ENCODE measurements around the gene MSN. TPM values are rescaled to one million over a fixed set of nuclear protein-coding genes. Genes with fewer than 3 reads are reported as not detected.

MSN gene
- total RNA-seq, 1 experiment from 2014 or later, result 224 TPM

DNA sequence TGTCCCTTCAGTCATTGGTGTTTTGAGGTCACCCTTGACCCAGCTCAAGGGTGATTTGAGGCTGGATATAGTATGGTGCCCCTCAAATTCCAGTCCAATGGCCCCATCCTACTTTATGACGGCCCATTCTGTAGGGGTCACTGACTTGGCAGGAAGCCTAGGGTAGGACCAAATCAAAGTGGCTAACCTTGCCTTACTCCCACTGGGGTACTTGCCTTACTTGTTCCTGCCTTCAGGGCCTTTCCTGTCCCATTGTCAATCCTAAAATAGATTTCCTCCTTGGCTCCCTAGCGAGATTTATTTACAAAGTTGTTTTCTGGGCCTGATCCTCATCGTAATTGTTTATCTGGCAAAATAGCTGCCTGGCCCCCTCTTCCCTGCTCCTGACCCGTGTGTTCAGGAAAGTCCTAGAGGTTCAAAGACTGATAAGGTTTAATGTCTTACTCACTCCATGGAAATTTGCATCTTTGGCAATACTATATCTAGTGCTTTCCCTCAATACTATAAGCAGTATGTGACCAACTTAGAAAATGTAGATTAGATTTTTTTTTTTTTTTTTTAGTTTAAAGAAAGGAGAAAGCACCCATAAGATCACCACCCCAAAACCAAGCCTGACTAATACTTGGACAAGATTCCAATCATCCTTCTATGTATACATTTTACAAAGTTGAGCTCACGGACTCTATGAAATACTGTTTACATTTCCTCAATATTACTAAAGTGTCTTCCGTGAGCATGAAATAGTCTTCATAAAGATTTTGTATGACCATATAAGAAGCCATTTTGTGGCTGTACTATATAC lies 44.8 kb downstream of the MSN start:
- peaks cover 6% of the 10 kb centered on the region for H3K9me3 Mint-ChIP-seq (ENCODE audit: unreplicated experiment)
- H3K27ac Mint-ChIP-seq (ENCODE audit: low read depth, unreplicated experiment), result peak overlapping the region; percentile 35
- DNase-seq (ENCODE audit: unreplicated experiment), result no peak
- intact Hi-C loops (cut with micrococcal nuclease), result no loop called here
- TF ChIP-seq, protein P1, sequence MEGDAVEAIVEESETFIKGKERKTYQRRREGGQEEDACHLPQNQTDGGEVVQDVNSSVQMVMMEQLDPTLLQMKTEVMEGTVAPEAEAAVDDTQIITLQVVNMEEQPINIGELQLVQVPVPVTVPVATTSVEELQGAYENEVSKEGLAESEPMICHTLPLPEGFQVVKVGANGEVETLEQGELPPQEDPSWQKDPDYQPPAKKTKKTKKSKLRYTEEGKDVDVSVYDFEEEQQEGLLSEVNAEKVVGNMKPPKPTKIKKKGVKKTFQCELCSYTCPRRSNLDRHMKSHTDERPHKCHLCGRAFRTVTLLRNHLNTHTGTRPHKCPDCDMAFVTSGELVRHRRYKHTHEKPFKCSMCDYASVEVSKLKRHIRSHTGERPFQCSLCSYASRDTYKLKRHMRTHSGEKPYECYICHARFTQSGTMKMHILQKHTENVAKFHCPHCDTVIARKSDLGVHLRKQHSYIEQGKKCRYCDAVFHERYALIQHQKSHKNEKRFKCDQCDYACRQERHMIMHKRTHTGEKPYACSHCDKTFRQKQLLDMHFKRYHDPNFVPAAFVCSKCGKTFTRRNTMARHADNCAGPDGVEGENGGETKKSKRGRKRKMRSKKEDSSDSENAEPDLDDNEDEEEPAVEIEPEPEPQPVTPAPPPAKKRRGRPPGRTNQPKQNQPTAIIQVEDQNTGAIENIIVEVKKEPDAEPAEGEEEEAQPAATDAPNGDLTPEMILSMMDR (IDR thresholded peaks at IDR 0.05; ENCODE audit: unreplicated experiment), result no peak
- peaks cover 7% of the 10 kb centered on the region for H3K4me1 Mint-ChIP-seq (ENCODE audit: insufficient read depth, unreplicated experiment)
- ChIA-PET POLR2A (interaction anchor here (0.7 kb wide), 1 partner anchor 11 kb away, joined by 3 read pairs; no protein-coding TSS in a partner anchor), CTCF (no interaction called here)
- no TSS peak for BruUV-seq (replicated peaks)
- H3K27me3 Mint-ChIP-seq (ENCODE audit: insufficient read depth, unreplicated experiment), result no peaks in the 10 kb centered on the region
- H3K4me3 Mint-ChIP-seq (ENCODE audit: unreplicated experiment), result no peak overlapping the region
- no peaks in the 10 kb centered on the region for H3K36me3 Mint-ChIP-seq (ENCODE audit: insufficient read depth, unreplicated experiment)

GRCh38 chrX:65718538-65718937 lies 51.1 kb downstream of the MSN start:
- no peaks in the 10 kb centered on the region for H3K27me3 Mint-ChIP-seq (ENCODE audit: insufficient read depth, unreplicated experiment)
- ChIA-PET POLR2A (no interaction called here), CTCF (interaction anchor here (0.7 to 1.2 kb wide), 4 partner anchors 13 to 143 kb away, joined by 3 to 5 read pairs (median 4); no protein-coding TSS in a partner anchor)
- TF ChIP-seq, protein P1 (IDR thresholded peaks at IDR 0.05; ENCODE audit: unreplicated experiment), result no peak
- H3K9me3 Mint-ChIP-seq (ENCODE audit: unreplicated experiment), result peaks cover 5% of the 10 kb centered on the region
- no peak for DNase-seq (ENCODE audit: unreplicated experiment)
- H3K36me3 Mint-ChIP-seq (ENCODE audit: insufficient read depth, unreplicated experiment), result peaks cover 45% of the 10 kb centered on the region
- H3K4me3 Mint-ChIP-seq (ENCODE audit: unreplicated experiment), result no peak overlapping the region
- intact Hi-C loops (cut with micrococcal nuclease), result no loop called here
- no peaks in the 10 kb centered on the region for H3K4me1 Mint-ChIP-seq (ENCODE audit: insufficient read depth, unreplicated experiment)
- BruUV-seq (replicated peaks), result no TSS peak
- no peak overlapping the region for H3K27ac Mint-ChIP-seq (ENCODE audit: low read depth, unreplicated experiment)

DNA sequence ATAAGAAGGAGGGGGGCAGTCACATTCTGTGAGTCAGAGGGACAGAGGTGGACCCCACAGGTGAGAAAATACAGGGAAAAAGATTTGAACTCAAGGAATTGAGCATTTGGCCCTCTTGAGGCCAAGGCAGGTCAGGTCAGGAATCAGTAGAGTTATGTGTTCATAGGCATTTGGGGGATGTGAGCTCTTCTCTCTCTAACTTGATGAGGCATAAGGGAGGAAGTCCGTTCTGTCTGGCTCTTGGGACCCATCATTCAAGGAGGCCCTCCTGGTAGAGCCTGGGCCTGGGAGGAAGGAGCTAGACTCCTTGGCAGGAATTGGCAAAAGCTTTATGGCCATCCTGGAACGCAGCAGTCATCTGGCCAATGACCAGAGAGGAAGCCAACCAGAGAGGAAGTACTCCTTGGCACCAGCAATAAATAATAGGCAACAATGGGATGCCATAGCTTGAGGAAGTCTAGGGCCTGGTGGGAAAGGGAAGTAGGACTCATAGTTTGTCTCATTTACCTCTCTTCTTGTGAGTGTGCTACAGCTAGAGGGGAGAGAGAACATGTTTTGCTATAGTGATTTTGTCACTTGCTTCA lies 53.0 kb downstream of the MSN start:
- Mint-ChIP-seq H3K9me3 (ENCODE audit: unreplicated experiment) (peaks cover 11% of the 10 kb centered on the region), H3K4me1 (ENCODE audit: insufficient read depth, unreplicated experiment) (no peaks in the 10 kb centered on the region), H3K27me3 (ENCODE audit: insufficient read depth, unreplicated experiment) (no peaks in the 10 kb centered on the region), H3K27ac (ENCODE audit: low read depth, unreplicated experiment) (no peak overlapping the region), H3K36me3 (ENCODE audit: insufficient read depth, unreplicated experiment) (peaks cover 60% of the 10 kb centered on the region), H3K4me3 (ENCODE audit: unreplicated experiment) (no peak overlapping the region)
- TF ChIP-seq, protein P1 (IDR thresholded peaks at IDR 0.05; ENCODE audit: unreplicated experiment), result no peak
- intact Hi-C loops (cut with micrococcal nuclease), result no loop called here
- no peak for DNase-seq (ENCODE audit: unreplicated experiment)
- ChIA-PET POLR2A (no interaction called here), CTCF (interaction anchor here (0.6 to 1.5 kb wide), 4 partner anchors 13 to 262 kb away, joined by 3 to 4 read pairs (median 4); no protein-coding TSS in a partner anchor)
- no TSS peak for BruUV-seq (replicated peaks)

DNA sequence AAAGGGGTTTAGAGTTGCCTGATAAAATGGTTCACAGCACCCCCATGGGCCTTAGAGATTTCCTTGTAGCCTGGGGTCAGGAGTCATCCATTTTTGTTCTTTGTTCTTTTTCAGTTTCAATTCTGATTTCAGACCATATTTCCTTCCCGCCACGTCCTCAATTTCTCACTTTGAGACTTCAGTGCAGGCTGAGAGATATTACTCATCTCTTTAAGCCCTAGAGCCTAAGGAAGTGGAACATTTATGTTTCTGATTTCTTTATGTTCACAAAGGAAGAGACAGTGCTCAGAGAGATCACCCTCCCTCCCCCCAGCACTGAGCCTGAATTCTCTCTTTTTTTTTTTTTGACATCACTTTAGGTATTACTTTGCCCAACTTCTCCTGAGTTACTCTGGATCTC lies 56.3 kb downstream of the MSN start:
- H3K9me3 Mint-ChIP-seq (ENCODE audit: unreplicated experiment), result peaks cover 17% of the 10 kb centered on the region
- no peak overlapping the region for H3K4me3 Mint-ChIP-seq (ENCODE audit: unreplicated experiment)
- POLR2A ChIA-PET, result no interaction called here
- BruUV-seq (replicated peaks), result no TSS peak
- intact Hi-C loops (cut with micrococcal nuclease), result no loop called here
- no peak overlapping the region for H3K27ac Mint-ChIP-seq (ENCODE audit: low read depth, unreplicated experiment)
- peaks cover 5% of the 10 kb centered on the region for H3K4me1 Mint-ChIP-seq (ENCODE audit: insufficient read depth, unreplicated experiment)
- peaks cover 65% of the 10 kb centered on the region for H3K36me3 Mint-ChIP-seq (ENCODE audit: insufficient read depth, unreplicated experiment)
- DNase-seq (ENCODE audit: unreplicated experiment), result no peak
- TF ChIP-seq, protein P1 (IDR thresholded peaks at IDR 0.05; ENCODE audit: unreplicated experiment), result no peak
- H3K27me3 Mint-ChIP-seq (ENCODE audit: insufficient read depth, unreplicated experiment), result no peaks in the 10 kb centered on the region
- CTCF ChIA-PET, result interaction anchor here (0.6 to 1.0 kb wide), 3 partner anchors 143 to 910 kb away, joined by 3 to 5 read pairs (median 3); no protein-coding TSS in a partner anchor
